Stimulated activated CD8-positive, alpha-beta memory T cell treated with anti-CD3 and anti-CD28 coated beads, Interleukin-15, amount 100 ng/mL, for 4 hours (primary cell): ENCODE data around the gene SLC37A3.

ENCODE experiments used
- DNase-seq, 2 donors: peaks; one replicate each; pipeline ENCODE4 v3.0.0-alpha.2; 2020; ENCODE audit warnings: low read depth in 2 of 2

Gene SLC37A3

GRCh38 chr7:140400381-140400780 lies 2.1 kb upstream of the SLC37A3 start:
- DNase-seq = no peak

GRCh38 chr7:140398821-140399220 lies 491 bp upstream of the SLC37A3 start:
- DNase-seq = no peak

- no peak for DNase-seq
These were observed 4.5 kb downstream of the SLC37A3 start for GRCh38 chr7:140393756-140394306.

- DNase-seq = no peak
These were observed 6.7 kb downstream of the SLC37A3 start for GRCh38 chr7:140391634-140392033.

DNA sequence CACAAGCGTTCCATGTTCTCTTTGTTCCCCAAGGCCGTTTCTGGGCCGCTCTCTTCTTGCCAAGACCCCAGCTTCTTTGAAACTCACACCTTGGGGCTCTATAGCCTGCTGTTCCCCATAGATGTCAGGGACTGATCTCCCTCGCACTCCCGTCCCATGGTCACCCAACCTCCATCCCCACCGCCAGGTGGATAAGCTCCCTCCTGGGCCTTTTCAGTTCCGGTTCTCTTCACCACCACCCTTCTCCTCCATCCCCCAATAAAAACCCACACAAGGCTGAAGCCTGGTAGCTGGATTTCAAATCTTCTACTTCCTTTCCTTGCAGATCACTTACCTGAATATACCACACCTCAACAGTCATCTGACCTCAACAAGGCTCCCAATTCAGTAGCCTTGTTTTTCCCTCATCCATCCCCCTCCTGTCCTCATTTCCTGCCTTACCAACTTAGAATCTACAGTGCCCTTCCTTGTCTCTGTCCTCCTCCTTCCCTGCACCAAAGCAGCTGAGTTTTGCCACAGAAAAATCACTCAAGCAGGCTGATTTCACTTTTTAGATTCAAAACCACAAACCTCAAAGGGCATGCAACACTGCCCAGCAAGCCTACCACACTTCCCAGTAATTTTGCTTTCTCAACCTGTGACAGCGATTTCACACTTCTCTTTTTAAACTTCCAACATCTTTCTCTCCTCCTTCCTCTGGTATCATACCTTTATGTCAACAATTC lies 7.7 kb downstream of the SLC37A3 start:
- DNase-seq = no peak

GRCh38 chr7:140390034-140390433 lies 8.3 kb downstream of the SLC37A3 start:
- DNase-seq = no peak

- DNase-seq = no peak
These were observed 8.9 kb downstream of the SLC37A3 start for GRCh38 chr7:140389445-140389844.

DNA sequence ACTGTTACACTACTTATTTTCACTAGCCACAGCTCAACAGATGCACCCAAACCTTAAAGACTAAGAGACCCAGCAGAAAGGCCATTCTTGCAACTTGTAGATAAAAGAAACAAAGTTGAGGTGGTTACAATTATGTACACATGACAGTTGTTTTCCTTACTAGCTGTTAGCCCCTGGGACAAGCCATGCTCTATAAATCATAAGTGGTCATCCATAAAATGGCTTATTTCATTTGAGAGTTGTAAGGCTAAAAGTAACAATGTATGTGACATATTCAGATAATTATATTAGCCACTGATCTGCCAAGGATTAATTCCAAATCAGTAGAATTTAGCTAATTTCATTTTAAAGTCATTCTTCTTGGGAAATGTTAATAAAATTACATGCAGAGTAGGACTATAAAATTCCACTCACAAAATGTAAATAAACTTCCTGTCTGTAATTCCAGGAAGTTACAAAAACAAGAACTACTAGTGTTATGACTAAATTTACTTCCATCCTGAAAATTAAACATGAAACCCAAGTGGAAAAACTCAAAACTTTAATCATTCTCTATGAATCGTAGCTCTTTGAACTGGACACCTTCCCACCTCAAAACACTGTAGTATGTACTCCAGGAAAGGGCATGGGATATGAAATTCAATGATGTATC lies 13.3 kb downstream of the SLC37A3 start:
- DNase-seq = no peak

DNA sequence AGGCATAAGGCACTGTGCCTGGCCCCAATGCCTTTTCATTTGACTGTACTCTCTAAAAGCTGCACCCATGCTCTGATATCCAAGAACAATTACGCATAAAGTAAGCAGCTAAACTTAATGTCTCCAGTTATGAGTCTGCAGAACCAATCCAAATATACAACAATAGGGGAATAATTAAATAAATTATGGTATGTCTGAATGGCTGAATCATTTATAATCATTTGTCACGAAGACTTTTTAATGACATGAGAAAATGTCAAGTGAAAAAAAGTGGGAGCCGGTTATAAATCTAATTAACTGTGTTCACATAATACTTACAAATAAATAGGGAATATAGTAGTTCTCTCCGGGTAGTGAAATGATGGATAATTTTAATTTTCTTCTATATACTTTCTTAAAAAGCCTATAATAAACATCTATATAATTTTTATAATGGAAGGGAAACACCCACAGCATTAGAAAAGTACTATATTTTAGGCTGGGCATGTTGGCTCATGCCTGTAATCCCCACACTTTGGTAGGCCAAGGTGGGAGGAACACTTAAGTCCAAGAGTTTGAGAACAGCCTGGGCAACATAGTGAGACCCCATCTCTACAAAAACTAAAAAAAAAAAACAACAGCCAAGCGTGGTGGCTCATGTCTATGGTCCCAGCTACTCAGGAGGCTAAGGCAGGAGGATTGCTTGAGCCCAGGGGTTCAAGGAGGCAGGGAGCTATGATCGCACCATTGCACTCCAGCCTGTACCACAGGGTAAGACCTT lies 14.2 kb downstream of the SLC37A3 start:
- no peak for DNase-seq

DNA sequence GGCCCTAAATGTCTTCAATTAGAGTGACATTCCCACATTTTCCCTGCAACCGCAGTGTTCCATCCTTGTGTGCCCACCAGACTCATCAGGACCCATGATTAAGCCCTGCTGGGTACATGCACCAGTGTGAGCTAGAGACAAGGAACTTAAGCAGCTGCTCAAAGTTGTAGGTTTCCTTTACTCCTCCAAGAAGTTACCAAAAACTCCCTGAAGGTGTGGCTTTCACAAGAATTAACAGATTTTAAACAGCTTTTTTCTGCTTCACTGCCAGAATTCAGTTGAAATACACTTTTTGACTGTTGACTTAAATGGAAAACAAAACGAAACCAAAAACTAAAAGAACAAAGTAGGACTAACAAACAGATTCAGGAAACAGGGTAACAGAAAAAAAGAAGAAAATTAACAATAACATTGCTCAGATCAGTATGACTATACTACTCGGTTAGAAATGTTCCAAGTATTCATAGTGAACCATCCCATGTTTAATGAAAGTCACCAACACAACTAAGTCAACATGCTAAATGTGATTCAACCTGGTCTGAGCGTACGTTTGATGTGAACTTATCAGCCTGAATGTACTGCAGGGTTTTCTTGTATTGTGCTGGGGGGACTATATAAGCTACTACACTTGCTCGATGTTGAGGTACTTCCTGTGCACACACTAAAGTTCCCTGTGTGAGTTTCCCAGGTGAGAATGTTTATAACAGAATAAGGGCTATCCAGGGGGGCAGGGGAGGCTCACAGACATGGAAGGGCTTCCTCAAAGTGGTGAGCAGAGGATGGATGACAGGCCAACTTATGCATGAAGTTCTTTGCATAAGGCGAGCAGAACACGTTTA lies 22.2 kb downstream of the SLC37A3 start:
- no peak for DNase-seq

- no peak for DNase-seq
These were observed 23.0 kb downstream of the SLC37A3 start for GRCh38 chr7:140375323-140375722.

- no peak for DNase-seq
These were observed 29.0 kb downstream of the SLC37A3 start for GRCh38 chr7:140369294-140369693.

- DNase-seq = no peak
These were observed 30.8 kb downstream of the SLC37A3 start for GRCh38 chr7:140367528-140367927.

DNA sequence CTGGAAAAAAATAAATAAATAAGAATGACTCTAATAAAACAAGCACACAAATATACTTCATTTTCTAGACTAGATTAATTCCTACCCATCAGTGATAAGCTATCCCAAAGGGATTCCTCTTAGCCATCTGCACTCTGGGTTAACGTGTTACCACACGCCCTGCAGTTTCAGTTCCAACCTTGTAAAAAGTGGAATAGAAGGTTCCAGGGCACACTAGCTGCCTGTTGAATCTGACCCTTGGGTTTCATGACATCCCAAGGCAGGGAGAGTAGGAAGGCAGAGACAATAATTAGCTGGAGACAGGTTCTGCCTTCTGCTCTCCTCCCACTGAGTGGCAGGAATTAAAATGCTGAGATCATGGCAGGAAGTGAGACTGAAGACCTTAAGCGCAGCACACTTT lies 33.5 kb downstream of the SLC37A3 start:
- no peak for DNase-seq

GRCh38 chr7:140360697-140361229 lies 37.6 kb downstream of the SLC37A3 start:
- DNase-seq = no peak

DNA sequence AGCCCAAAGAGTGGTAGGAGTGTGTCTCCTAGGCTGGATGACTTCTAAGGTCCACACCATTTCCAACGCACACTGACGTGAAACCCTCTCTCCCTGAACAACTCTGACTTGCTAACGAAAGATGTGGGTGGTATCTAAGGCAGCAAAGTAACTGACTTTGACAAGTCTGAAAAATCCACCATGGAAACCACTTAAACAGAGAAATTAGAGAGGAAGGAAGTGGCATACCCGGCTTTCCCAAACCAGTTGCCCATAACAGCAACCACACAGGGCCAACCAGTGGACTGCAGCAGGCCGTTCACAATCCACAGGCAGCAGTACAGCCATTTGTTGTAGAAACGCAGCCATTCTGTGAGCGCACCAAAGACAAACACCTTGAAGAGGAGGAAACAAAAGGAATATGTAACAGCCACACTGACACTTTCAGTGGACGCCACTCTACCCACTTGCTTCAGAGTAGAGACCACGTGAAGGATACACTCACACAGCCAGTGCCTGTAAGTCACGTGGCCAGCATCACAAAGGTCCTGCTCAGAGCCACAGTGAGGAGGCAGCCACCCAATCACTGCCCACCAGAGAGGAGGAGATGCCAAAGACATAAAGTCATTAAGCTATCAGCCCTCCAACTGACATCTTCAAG lies 39.8 kb downstream of the SLC37A3 start:
- DNase-seq = peak in 1 of 2 donors; percentile 13

- no peak for DNase-seq
These were observed 40.3 kb downstream of the SLC37A3 start for GRCh38 chr7:140358024-140358411.

DNA sequence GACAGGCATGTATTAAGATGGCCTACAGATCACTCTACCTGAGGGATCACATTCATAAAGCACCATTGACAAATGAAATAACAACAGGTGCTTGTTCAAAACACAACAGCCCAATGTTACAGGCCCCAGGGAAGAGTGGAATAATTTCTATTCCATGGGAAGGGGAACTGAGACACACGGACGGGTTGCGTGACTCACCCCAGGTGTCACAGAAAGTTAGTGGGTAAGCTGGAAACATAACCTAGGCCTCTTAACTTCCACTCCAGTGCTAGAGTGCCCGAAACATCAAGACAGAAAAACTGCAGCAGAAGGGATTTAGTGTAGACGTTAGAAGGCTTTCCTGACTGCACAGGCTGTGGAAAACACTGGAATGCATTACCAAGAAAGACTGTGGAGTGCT lies 48.3 kb downstream of the SLC37A3 start:
- DNase-seq = no peak

- DNase-seq = no peak
These were observed 49.1 kb downstream of the SLC37A3 start for GRCh38 chr7:140349144-140349771.

DNA sequence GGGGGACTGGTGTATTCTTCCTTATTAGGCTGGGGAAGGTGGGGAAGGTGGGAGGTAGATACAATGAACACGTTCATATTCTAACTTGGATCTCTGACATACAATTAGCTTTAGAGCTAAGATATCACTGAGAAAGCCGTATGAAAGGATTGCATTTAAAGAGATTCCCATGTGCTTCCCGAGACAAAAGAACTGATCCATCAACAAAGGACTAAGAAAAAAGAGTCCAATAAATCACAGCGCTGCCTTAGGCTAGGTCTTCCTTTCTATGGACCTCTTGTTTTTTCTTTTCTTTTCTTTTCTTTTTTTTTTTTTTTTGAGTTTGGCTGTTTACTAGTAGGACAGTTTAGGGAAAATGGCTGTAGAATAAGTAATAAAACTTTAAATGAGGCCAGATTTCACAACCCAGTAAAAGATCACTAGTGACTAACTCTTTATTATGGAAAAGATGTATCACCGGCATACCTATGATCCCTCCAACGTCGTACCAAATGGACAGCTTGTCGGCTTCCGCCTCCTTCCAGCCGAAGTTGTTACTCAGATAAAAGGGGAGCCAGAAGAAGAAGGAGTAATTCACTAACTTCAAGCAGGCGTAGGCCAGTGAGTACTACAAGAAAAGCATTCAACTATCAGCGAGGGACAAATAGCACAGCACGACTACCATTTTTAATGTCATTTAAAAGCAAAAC lies 50.0 kb downstream of the SLC37A3 start:
- DNase-seq = no peak
